ENCODE measurements around the gene DIAPH3. TPM values are rescaled to one million over a fixed set of nuclear protein-coding genes. Genes with fewer than 3 reads are reported as not detected.

DIAPH3 gene
- total RNA-seq, 1 donor from 2014 or later, result 11.4 TPM

- no peak for DNase-seq (ENCODE audit: low spot score, unreplicated experiment)
- Mint-ChIP-seq H3K4me1 (ENCODE audit: low read depth) (peaks cover 2% of the 10 kb centered on the region), H3K36me3 (ENCODE audit: insufficient read depth) (no peaks in the 10 kb centered on the region), H3K27ac (no peak overlapping the region), H3K27me3 (no peaks in the 10 kb centered on the region), H3K9me3 (ENCODE audit: low read depth) (no peaks in the 10 kb centered on the region), H3K4me3 (ENCODE audit: low read depth) (no peak overlapping the region)
- TF ChIP-seq, protein P1, sequence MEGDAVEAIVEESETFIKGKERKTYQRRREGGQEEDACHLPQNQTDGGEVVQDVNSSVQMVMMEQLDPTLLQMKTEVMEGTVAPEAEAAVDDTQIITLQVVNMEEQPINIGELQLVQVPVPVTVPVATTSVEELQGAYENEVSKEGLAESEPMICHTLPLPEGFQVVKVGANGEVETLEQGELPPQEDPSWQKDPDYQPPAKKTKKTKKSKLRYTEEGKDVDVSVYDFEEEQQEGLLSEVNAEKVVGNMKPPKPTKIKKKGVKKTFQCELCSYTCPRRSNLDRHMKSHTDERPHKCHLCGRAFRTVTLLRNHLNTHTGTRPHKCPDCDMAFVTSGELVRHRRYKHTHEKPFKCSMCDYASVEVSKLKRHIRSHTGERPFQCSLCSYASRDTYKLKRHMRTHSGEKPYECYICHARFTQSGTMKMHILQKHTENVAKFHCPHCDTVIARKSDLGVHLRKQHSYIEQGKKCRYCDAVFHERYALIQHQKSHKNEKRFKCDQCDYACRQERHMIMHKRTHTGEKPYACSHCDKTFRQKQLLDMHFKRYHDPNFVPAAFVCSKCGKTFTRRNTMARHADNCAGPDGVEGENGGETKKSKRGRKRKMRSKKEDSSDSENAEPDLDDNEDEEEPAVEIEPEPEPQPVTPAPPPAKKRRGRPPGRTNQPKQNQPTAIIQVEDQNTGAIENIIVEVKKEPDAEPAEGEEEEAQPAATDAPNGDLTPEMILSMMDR (IDR thresholded peaks at IDR 0.05; ENCODE audit: unreplicated experiment), result no peak
Observed at GRCh38 chr13:59885076-59885475, 278.7 kb downstream of the DIAPH3 start.

- H3K4me1 Mint-ChIP-seq (ENCODE audit: low read depth), result peaks cover 3% of the 10 kb centered on the region
- no peaks in the 10 kb centered on the region for H3K27me3 Mint-ChIP-seq
- H3K9me3 Mint-ChIP-seq (ENCODE audit: low read depth), result no peaks in the 10 kb centered on the region
- TF ChIP-seq, protein P1 (IDR thresholded peaks at IDR 0.05; ENCODE audit: unreplicated experiment), result no peak
- H3K4me3 Mint-ChIP-seq (ENCODE audit: low read depth), result no peak overlapping the region
- H3K27ac Mint-ChIP-seq, result no peak overlapping the region
- H3K36me3 Mint-ChIP-seq (ENCODE audit: insufficient read depth), result no peaks in the 10 kb centered on the region
- no peak for DNase-seq (ENCODE audit: low spot score, unreplicated experiment)
Observed at GRCh38 chr13:59883885-59884284, 279.8 kb downstream of the DIAPH3 start.

GRCh38 chr13:59880468-59880867, 283.3 kb downstream of the DIAPH3 start:
- Mint-ChIP-seq H3K36me3 (ENCODE audit: insufficient read depth) (no peaks in the 10 kb centered on the region), H3K4me3 (ENCODE audit: low read depth) (no peak overlapping the region), H3K4me1 (ENCODE audit: low read depth) (peaks cover 3% of the 10 kb centered on the region), H3K27ac (no peak overlapping the region), H3K27me3 (no peaks in the 10 kb centered on the region), H3K9me3 (ENCODE audit: low read depth) (no peaks in the 10 kb centered on the region)
- no peak for DNase-seq (ENCODE audit: low spot score, unreplicated experiment)
- TF ChIP-seq, protein P1 (IDR thresholded peaks at IDR 0.05; ENCODE audit: unreplicated experiment), result no peak

DNA sequence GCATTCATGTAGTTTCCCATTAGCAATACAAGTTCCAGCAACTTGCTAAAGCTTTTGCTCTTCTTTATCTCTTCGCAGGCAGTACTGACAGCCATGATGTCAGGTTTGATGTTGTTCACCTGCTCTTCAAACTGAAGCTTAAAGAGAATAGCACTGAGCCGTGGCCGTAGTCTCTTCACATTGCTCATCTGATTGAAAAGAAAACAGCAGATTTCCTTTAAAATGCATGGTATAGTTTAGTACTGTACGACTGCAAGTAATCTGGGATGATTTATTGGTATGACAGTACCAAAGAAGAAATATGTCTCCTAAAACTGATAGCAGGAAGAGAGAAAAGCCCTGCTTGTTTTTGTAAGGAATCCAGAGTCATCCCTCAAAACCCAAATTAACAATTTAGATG, 284.4 kb downstream of the DIAPH3 start:
- Mint-ChIP-seq H3K36me3 (ENCODE audit: insufficient read depth) (peaks cover 1% of the 10 kb centered on the region), H3K9me3 (ENCODE audit: low read depth) (no peaks in the 10 kb centered on the region), H3K4me1 (ENCODE audit: low read depth) (peaks cover 3% of the 10 kb centered on the region), H3K27me3 (no peaks in the 10 kb centered on the region), H3K27ac (no peak overlapping the region), H3K4me3 (ENCODE audit: low read depth) (no peak overlapping the region)
- DNase-seq (ENCODE audit: low spot score, unreplicated experiment), result no peak
- TF ChIP-seq, protein P1 (IDR thresholded peaks at IDR 0.05; ENCODE audit: unreplicated experiment), result no peak

- H3K4me1 Mint-ChIP-seq (ENCODE audit: low read depth), result peaks cover 3% of the 10 kb centered on the region
- no peak overlapping the region for H3K27ac Mint-ChIP-seq
- H3K4me3 Mint-ChIP-seq (ENCODE audit: low read depth), result no peak overlapping the region
- H3K27me3 Mint-ChIP-seq, result no peaks in the 10 kb centered on the region
- TF ChIP-seq, protein P1 (IDR thresholded peaks at IDR 0.05; ENCODE audit: unreplicated experiment), result no peak
- no peaks in the 10 kb centered on the region for H3K9me3 Mint-ChIP-seq (ENCODE audit: low read depth)
- H3K36me3 Mint-ChIP-seq (ENCODE audit: insufficient read depth), result peaks cover 1% of the 10 kb centered on the region
- DNase-seq (ENCODE audit: low spot score, unreplicated experiment), result no peak
Observed at GRCh38 chr13:59877933-59878332, 285.8 kb downstream of the DIAPH3 start.

Data from progenitor cell of endocrine pancreas (in vitro differentiated cells).